GM23248 (cell line): Measurements from ENCODE around the gene SBK2. TPM values are rescaled to one million over a fixed set of nuclear protein-coding genes. Genes with fewer than 3 reads are reported as not detected.

Experiments used
- DNase-seq: peaks from one replicate; pipeline ENCODE4 v3.0.0-alpha.2; 2015
- H2AFZ ChIP-seq: fragments of 200-600 bp; sonication (generic); 2 replicates; pipeline ENCODE4 v1.6.1; 2016; ENCODE audit warnings: antibody characterized with exemption
- H3F3A ChIP-seq: fragments of 200-600 bp; sonication (generic); 2 replicates; pipeline ENCODE4 v1.6.1; 2016; ENCODE audit warnings: mild to moderate bottlenecking, antibody characterized with exemption, mixed run types; ENCODE audit not compliant: insufficient read depth
- H3K27ac ChIP-seq: fragments of 200-600 bp; sonication (generic); 2 replicates; pipeline ENCODE4 v1.5.1; 2016; ENCODE audit warnings: mild to moderate bottlenecking
- H3K27me3 ChIP-seq: fragments of 200-600 bp; sonication (generic); replicated peaks from 2 replicates; pipeline ENCODE4 v1.6.1; 2016; ENCODE audit warnings: mild to moderate bottlenecking; ENCODE audit not compliant: insufficient read depth
- H3K36me3 ChIP-seq: fragments of 200-600 bp; sonication (generic); 2 replicates; pipeline ENCODE4 v1.6.1; 2016; ENCODE audit warnings: low read depth, mild to moderate bottlenecking
- H3K4me1 ChIP-seq: fragments of 200-600 bp; sonication (generic); 2 replicates; pipeline ENCODE4 v1.6.1; 2016; ENCODE audit warnings: mild to moderate bottlenecking; ENCODE audit not compliant: insufficient read depth
- H3K4me2 ChIP-seq: fragments of 200-600 bp; sonication (generic); one replicate; pipeline ENCODE4 v1.6.1; 2016; ENCODE audit warnings: mild to moderate bottlenecking; ENCODE audit not compliant: unreplicated experiment
- H3K4me3 ChIP-seq: fragments of 200-600 bp; sonication (generic); 2 replicates; pipeline ENCODE4 v1.5.1; 2016; ENCODE audit warnings: mild to moderate bottlenecking
- H3K79me2 ChIP-seq: fragments of 200-600 bp; sonication (generic); 2 replicates; pipeline ENCODE4 v1.6.1; 2016; ENCODE audit warnings: mild to moderate bottlenecking; ENCODE audit not compliant: insufficient read depth
- H3K9ac ChIP-seq: fragments of 200-600 bp; sonication (generic); 2 replicates; pipeline ENCODE4 v1.6.1; 2016; ENCODE audit warnings: mild to moderate bottlenecking
- H3K9me2 ChIP-seq: fragments of 200-600 bp; sonication (generic); 2 replicates; pipeline ENCODE4 v1.6.1; 2016; ENCODE audit warnings: mixed run types, mild to moderate bottlenecking, moderate library complexity; ENCODE audit not compliant: insufficient read depth
- H3K9me3 ChIP-seq: fragments of 200-600 bp; sonication (generic); one replicate; pipeline ENCODE4 v1.6.1; 2017; ENCODE audit warnings: low read depth
- H4K20me1 ChIP-seq: fragments of 200-600 bp; sonication (generic); 2 replicates; pipeline ENCODE4 v1.6.0; 2016; ENCODE audit not compliant: insufficient read depth
- EZH2 ChIP-seq: fragments of 200-600 bp; sonication (generic); IDR thresholded peaks from 2 replicates; pipeline ENCODE4 v1.6.1; 2018; ENCODE audit warnings: antibody characterized with exemption, mild to moderate bottlenecking; ENCODE audit not compliant: insufficient read depth, poor library complexity, severe bottlenecking
- EZH2phosphoT487 ChIP-seq: fragments of 200-600 bp; sonication (generic); IDR thresholded peaks from 2 replicates; pipeline ENCODE4 v1.6.1; 2018; ENCODE audit warnings: antibody characterized with exemption, moderate library complexity, mild to moderate bottlenecking, low read depth; ENCODE audit not compliant: insufficient read depth
- WGBS, 2 experiments: methylation state at CpG; one replicate each; pipeline ENCODE4 v1.1.6; 2015 to 2017; ENCODE audit warnings: low lambda C conversion rate in 2 of 2, low coverage in 1 of 2; ENCODE audit errors: missing lambda C conversion rate in 2 of 2; 5-methylcytosine and 5-hydroxymethylcytosine counted together
- in situ Hi-C: fragments of 300-500 bp; cut with MboI; formaldehyde crosslinking; loops from 2 replicates; pipeline ENCODE4 v1.15.0; 2020
- polyA plus RNA-seq: library from polyadenylated mRNA; unstranded; fragments of >200 nt; fragmentation: Nextera tagmentation; extraction: Ambion mirVana; gene quantifications from 2 replicates; pipeline ENCODE4 v1.2.1, GENCODE V29; 2016
- total RNA-seq: library from RNA; depleted of rRNA; stranded (reverse); fragments of >200 nt; shearing (Covaris generic); gene quantifications from 2 replicates; pipeline ENCODE4 v1.2.3, GENCODE V29; 2014

Gene SBK2
- total and polyA plus RNA-seq, 2 experiments from 2014 or later: not detected

- peaks cover 15% of the 10 kb centered on the region for H3F3A ChIP-seq
- no peaks in the 10 kb centered on the region for H3K27me3 ChIP-seq
- H3K4me3 ChIP-seq: peak overlapping the region; percentile 43
- WGBS, 2 experiments: 20 to 32% methylated on average over 7 of the region's 7 CpGs
- H3K4me1 ChIP-seq: peaks cover 20% of the 10 kb centered on the region
- no peaks in the 10 kb centered on the region for H3K79me2 ChIP-seq
- in situ Hi-C loops: no loop called here
- H3K36me3 ChIP-seq: no peaks in the 10 kb centered on the region
- DNase-seq: no peak
- peak overlapping the region; percentile 74 for H3K9ac ChIP-seq
- H3K9me2 ChIP-seq: no peaks in the 10 kb centered on the region
- no peak for TF ChIP-seq EZH2phosphoT487
- no peak for TF ChIP-seq EZH2
- peak overlapping the region; percentile 66 for H2AFZ ChIP-seq
- H3K27ac ChIP-seq: peak overlapping the region; percentile 82
- no peaks in the 10 kb centered on the region for H4K20me1 ChIP-seq
- H3K4me2 ChIP-seq: peak overlapping the region; percentile 71
- no peaks in the 10 kb centered on the region for H3K9me3 ChIP-seq
Observed at GRCh38 chr19:55550321-55550650, 13.4 kb upstream of the SBK2 start.

DNA sequence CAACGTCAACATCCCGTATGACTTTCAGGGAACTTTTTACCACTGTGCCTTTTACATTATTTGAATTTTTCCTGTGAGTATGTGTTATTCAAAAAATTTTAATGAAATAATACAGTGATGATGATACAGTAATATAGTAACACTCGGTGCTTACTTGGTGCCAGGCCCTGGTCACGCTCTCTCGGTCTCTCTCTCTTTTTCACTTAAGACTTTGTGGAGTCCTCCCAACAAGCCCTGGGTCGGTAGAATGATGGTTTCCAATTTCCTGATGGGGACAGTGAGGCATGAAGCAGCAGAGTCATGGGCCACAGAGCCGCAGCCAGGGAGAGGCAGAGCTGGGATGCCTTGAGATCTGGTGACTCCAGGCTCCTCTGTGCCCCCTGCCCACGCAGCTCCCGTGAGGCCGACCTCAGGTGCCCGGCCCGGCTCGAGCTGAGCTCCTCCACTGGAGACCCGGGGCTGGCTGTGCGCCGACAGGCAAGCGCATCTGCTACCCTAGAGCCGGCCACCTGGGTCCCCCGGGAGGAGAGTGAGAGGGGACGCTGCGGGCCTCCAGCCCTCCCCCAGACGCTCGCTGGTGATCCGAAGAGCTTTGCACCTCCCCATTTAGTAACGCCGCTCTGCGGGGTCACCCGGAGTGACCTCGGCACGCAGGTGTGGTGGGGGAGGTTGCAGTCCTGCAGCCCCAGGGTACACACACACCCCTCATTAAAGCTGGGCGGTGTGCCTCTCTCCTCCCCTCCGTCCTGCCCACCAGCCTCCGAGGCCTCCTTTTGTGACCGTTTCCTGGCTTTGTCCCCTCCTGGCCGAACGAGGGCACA, 12.8 kb upstream of the SBK2 start:
- H4K20me1 ChIP-seq: no peaks in the 10 kb centered on the region
- H2AFZ ChIP-seq: peak overlapping the region; percentile 66
- H3K4me3 ChIP-seq: peak overlapping the region; percentile 43
- in situ Hi-C loops: no loop called here
- DNase-seq: peak; percentile 91
- 1 to 4% methylated on average over 20 to 32 of the region's 36 CpGs for WGBS, 2 experiments
- H3K79me2 ChIP-seq: no peaks in the 10 kb centered on the region
- H3K9ac ChIP-seq: peak overlapping the region; percentile 74
- H3K27me3 ChIP-seq: no peaks in the 10 kb centered on the region
- H3K9me3 ChIP-seq: no peaks in the 10 kb centered on the region
- peaks cover 15% of the 10 kb centered on the region for H3F3A ChIP-seq
- TF ChIP-seq EZH2phosphoT487: no peak
- TF ChIP-seq EZH2: no peak
- no peaks in the 10 kb centered on the region for H3K9me2 ChIP-seq
- H3K27ac ChIP-seq: peak overlapping the region; percentile 82
- no peaks in the 10 kb centered on the region for H3K36me3 ChIP-seq
- H3K4me1 ChIP-seq: peaks cover 20% of the 10 kb centered on the region
- H3K4me2 ChIP-seq: peak overlapping the region; percentile 71

GRCh38 chr19:55546822-55547614, 10.1 kb upstream of the SBK2 start:
- DNase-seq: peak; percentile 79
- H4K20me1 ChIP-seq: no peaks in the 10 kb centered on the region
- peaks cover 15% of the 10 kb centered on the region for H3F3A ChIP-seq
- H3K9me3 ChIP-seq: no peaks in the 10 kb centered on the region
- no peaks in the 10 kb centered on the region for H3K36me3 ChIP-seq
- no peaks in the 10 kb centered on the region for H3K79me2 ChIP-seq
- 27 to 30% methylated on average over 17 of the region's 17 CpGs for WGBS, 2 experiments
- no peaks in the 10 kb centered on the region for H3K9me2 ChIP-seq
- TF ChIP-seq EZH2 (no peak), EZH2phosphoT487 (no peak)
- H3K27ac ChIP-seq: peak overlapping the region; percentile 60
- H3K4me1 ChIP-seq: peaks cover 15% of the 10 kb centered on the region
- no peaks in the 10 kb centered on the region for H3K27me3 ChIP-seq
- in situ Hi-C loops: no loop called here
- H3K4me2 ChIP-seq: peak overlapping the region; percentile 13
- peak overlapping the region; percentile 43; the same call in 1 of the 2 replicates for H2AFZ ChIP-seq
- H3K9ac ChIP-seq: peak overlapping the region; percentile 24; the same call in 1 of the 2 replicates
- H3K4me3 ChIP-seq: no peak overlapping the region

GRCh38 chr19:55546011-55546410, 9.1 kb upstream of the SBK2 start:
- Histone ChIP-seq H3K27me3 (no peaks in the 10 kb centered on the region), H3K4me3 (no peak overlapping the region), H3K79me2 (no peaks in the 10 kb centered on the region), H3K9ac (no peak overlapping the region), H3F3A (peaks cover 15% of the 10 kb centered on the region), H3K9me2 (no peaks in the 10 kb centered on the region), H3K4me2 (no peak overlapping the region), H2AFZ (no peak overlapping the region), H3K36me3 (no peaks in the 10 kb centered on the region), H3K4me1 (peaks cover 15% of the 10 kb centered on the region), H3K9me3 (no peaks in the 10 kb centered on the region), H3K27ac (no peak overlapping the region), H4K20me1 (no peaks in the 10 kb centered on the region)
- TF ChIP-seq EZH2phosphoT487: no peak
- no peak for TF ChIP-seq EZH2
- DNase-seq: no peak
- in situ Hi-C loops: no loop called here
- 70 to 76% methylated on average over 8 to 11 of the region's 11 CpGs for WGBS, 2 experiments
